HG02981 (cell line): ENCODE results near the gene SPDYE2B.
"Not testable (repeated sequence)": the region's sequence is repeated elsewhere in the genome, so short reads cannot be mapped to it uniquely, and the experiment has no call there.

ENCODE experiments used
- ATAC-seq: cut with Tn5 transposase; IDR thresholded peaks from one replicate; pipeline ENCODE4 v1.9.1; 2021; ENCODE audit warnings: mild to moderate bottlenecking, moderate library complexity; ENCODE audit not compliant: unreplicated experiment

SPDYE2B gene, protein sequence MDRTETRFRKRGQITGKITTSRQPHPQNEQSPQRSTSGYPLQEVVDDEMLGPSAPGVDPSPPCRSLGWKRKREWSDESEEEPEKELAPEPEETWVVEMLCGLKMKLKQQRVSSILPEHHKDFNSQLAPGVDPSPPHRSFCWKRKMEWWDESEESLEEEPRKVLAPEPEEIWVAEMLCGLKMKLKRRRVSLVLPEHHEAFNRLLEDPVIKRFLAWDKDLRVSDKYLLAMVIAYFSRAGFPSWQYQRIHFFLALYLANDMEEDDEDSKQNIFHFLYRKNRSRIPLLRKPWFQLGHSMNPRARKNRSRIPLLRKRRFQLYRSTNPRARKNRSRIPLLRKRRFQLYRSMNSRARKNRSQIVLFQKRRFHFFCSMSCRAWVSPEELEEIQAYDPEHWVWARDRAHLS

DNA sequence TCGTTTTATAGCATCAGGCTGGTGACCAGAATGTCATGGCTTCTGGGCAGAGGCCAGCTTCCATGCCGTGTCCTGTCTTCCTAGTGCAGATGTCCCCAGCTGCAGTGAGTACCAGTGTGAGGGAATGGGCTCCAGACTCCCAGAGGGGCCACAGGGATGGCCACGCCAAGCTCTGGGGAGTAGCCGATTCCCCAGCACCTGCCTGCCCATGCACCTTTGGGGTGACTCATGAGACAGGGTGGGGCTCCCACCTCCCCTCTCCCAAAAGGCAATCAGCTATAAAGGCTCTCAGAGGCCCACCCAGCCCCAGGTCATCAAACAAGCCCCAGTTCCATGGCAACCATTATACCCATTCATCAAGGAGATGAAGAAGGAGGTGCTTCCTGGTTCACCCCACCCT lies at the start of gene SPDYE2B:
Gene SPDYE2B (plus strand): TSS at position 396 of the 400 bp plus-strand sequence. CDS start 2,030 bp downstream, outside the sequence.
- not testable (repeated sequence) for ATAC-seq

DNA sequence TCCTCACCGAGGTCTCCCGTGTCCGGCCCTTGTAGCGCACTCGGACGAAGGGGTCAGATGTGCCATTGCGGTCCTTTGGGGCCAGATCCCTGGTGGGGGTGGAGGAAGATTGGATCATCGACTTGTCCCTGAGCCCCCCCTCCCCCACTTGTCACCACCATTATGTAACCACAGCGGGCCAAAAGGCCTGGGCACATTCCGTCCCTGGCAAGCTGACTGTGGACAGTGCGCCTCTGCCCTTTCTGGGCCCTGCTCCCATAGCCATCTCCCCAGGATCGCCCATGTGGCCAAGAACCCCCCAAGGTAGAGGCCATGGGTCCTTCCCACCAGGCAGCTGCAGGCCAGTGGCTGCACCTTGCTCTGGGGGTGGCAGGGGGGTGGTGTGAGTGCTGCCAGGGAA lies 47.8 kb upstream of the SPDYE2B start:
- not testable (repeated sequence) for ATAC-seq

DNA sequence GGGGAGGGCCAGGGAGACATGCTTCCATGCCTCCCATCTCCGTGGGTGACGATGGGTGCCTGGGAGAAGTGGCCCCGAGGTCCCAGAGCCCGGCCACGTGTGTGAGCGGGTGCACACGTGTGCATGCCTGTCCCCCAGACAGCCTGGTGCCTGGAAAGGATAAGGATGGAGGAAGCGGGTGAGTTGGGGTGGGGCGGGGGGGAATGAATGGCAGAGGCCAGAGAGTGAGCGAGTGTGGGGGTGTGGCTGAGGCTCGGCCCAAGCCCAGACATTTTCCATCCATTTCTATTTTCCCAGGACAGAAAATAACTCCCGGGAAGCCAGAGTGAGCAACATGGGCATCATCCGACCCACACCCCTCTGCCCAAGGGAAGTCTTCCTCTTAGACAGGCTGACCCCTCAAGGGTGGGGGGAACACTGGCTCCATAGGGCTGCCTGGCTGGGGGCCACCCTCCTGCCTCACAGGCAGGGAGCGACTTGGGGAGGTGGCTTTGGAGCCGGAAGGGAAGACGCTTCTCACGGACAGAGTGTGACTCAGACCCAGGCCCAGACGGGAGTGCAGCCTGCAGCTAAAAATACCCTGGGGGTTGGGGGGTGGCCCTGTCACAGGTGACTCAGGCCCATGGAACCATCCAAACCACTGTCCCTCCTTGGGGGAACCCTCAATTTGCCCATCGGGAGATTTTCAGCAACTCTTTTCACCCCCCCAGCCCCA lies 45.5 kb upstream of the SPDYE2B start:
- ATAC-seq, result not testable (repeated sequence)

DNA sequence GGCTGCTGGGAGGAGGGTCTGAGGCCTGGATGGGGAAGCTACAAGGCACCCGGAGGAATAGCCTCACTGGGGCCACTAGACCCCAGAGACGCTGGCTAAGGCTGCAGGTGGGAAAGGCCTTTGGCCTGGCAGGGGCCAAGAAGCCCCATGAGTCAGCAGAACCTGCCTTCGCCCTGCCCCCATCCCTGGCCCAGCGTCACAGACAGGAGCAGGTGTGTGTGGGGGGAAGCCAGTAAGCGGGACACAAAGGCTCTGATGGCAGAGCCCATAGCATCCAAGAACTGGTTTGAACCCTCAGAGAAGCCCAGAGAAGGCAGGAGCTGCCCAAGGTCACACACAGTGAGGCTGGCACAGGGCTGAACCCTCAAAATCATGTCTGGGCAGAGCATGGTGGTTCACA lies 43.3 kb upstream of the SPDYE2B start:
- ATAC-seq, result not testable (repeated sequence)

DNA sequence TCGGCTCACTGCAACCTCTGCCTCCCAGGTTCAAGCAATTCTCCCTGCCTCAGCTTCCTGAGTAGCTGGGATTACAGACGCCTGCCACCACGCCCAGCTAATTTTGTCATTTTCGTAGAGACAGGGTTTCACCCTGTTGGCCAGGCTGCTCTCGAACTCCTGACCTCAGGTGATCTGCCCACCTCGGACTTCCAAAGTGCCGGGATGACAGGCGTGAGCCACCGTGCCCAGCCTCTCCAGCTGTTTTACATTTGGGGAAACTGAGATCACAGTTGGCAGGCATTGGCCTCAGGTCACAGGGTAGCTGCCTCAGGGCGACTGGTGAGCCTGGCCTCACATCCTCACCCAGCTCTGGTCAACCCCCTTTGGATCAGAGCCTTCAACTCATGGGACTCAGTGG lies 40.4 kb upstream of the SPDYE2B start:
- not testable (repeated sequence) for ATAC-seq

DNA sequence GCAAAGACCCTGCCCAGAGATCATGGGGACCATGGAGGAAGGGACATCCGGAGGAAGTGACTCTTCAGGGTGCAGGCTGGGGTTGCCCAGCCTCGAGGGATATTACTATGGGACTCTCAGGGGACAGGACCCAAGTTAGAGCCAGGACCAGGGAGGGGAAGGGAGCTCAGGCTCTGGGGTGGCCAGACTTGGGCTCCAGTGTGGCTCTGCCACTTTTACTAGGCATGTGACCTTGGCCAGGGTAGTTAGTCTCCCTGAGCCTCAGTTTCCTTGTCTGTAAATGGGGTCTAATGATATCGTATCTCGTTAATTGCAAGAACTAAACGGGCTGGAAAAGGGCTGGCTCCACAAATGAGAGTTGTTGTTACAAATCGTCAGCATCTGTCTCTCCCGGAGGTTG lies 39.7 kb upstream of the SPDYE2B start:
- not testable (repeated sequence) for ATAC-seq

DNA sequence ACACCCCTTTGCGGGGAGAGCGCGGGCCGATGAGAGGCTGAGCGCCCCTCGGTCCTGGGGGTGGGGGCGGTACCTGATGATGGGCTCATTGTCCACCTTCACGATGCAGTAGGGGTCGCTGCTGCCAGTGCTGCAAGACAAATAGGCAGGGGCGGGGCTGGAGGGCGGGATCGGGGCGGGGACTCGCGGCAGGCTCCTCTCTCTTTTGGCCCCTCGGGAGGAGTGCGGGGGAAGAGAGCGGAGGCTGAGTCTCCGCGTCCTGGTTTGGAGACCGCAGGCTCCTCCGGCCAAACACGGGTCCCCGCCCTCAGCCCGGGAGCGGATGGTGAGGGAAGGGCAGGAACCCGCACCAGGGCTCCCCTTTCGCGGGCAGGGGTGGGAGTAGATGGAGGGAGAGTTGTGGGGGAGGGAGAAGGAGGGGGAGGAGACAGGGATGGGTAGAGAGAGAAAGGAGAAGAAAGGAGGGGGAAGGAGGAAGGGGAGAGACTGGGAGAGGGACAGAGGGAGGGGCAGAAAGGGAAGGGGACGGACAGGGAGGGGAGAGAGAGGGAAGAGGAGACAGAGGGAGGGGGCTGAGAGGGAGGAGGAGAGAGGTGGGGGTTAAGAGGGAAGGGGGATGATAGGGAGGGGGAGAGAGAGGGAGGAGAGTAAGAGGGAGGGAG lies 39.0 kb upstream of the SPDYE2B start:
- peak; percentile 37 for ATAC-seq

DNA sequence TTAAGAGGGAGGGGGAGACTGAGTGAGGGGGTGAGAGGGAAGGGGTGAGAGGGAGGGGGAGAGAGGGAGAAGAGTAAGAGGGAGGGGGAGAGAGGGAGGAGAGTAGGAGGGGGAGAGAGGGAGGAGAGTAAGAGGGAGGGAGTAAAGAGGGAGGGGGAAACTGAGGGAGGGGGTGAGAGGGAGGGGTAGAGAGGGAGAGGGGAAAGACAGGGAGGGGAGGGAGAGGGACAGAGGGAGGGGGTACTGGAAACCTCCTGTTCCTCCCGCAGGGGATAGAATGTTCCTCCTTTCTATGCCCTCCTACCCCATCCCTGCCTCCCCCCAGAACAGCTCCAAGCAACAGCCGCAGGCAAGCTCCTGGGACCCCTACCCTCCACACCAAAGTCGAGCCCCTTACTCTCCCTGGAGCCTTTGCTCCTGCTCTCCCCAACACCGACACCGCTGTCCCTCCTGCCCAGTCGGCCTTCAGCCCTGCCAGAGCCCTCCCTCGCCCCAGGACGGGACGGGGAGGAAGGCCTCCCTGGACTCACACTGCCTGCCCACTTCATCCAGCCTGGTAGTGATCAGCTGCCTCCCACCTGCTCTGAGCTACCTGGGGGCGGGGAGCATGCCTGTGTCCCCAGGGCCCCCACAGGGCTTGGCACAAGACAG lies 38.3 kb upstream of the SPDYE2B start:
- ATAC-seq, result not testable (repeated sequence)

DNA sequence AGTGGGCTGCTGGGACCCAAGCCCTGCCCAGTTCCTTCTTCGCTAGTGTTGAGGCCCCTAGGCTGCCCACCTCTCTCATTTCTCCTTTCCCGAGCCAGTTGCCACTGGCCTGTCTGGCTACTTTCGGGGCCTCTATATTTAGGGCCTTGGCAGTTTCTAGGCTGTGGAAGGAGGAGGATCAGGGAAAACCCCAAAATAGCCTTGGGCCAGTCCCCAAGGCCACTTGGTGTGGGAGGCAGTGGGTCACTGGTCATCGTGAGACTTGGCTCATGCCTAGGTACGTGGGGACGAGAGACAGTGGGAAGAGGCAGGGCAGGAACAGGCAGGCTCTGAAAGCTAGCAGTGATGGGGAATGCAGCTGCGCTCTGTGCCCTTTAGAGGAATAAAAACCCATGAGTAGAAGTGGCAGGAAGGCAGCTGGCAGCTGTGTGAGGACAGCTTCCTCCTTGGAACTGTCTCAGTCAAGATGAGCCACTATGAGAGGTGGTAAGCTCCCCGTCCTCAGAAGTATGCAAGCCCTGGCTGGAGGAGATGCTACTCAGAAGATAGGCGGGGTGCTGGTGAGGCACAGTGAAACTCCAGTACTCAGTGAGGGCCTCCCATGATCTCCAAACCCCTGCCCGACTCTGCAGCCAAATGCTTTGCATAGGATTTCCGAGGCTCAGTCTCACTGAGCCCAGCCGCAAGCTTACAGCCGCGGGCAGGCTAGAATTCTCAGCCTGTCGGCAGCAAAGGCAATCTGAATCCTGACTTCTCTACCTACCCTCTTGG lies 36.4 kb upstream of the SPDYE2B start:
- ATAC-seq, result peak; percentile 47

DNA sequence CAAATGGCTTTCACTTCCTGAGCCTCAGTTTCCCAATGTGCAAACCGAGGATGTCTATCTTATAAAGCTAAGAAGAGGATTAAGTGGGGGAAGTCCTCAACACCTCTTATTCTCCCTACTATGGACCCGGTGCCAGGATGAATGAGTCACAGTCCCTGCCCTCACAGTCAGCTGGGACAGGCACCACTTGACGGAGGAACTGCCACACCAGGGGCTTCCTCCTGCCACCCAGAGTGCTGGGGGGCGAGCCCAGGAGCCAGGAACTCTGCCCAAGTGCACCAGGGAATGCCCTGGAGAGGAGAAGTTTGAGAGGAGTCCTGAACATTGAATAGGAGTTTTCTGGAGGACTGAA lies 35.8 kb upstream of the SPDYE2B start:
- peak; percentile 11 for ATAC-seq

DNA sequence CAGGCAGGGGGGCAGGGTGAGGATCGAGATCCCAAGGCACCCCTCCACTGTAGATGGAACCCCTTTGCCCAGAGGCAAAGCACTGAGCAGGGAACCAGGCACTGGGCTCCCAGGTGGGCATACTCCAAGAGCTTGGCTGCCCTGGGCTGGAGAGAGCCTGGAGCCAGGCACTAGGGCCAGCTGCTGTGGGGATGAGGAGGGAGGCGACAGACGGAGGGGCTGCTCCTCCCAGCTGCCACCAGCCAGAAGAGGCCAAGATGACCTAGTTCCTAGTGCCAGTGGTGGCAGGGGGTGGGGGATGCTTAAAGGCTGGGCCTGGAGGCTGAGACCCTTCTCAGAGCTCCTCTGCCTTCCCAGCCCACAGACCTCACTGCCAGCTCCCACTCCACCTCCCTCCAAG lies 35.2 kb upstream of the SPDYE2B start:
- not testable (repeated sequence) for ATAC-seq

DNA sequence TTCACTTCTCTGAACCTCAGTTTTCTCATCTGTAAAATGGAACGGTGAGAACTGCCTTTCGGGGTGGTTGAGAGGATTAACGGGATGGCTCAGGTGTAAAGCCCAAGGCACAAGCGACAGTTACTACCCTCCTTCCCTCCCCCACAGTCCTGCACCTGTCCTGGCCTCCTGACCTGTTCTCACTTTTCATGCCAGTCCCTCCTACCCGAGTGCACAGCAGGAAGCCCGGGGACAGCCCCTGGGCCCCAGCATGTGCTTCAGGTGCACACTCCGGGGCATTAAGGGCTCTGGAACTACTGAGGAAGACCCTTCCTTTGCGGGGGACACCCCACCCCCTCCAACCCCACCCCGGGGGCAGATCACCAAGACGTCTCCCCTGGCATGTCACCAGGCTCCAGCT lies 34.2 kb upstream of the SPDYE2B start:
- not testable (repeated sequence) for ATAC-seq

DNA sequence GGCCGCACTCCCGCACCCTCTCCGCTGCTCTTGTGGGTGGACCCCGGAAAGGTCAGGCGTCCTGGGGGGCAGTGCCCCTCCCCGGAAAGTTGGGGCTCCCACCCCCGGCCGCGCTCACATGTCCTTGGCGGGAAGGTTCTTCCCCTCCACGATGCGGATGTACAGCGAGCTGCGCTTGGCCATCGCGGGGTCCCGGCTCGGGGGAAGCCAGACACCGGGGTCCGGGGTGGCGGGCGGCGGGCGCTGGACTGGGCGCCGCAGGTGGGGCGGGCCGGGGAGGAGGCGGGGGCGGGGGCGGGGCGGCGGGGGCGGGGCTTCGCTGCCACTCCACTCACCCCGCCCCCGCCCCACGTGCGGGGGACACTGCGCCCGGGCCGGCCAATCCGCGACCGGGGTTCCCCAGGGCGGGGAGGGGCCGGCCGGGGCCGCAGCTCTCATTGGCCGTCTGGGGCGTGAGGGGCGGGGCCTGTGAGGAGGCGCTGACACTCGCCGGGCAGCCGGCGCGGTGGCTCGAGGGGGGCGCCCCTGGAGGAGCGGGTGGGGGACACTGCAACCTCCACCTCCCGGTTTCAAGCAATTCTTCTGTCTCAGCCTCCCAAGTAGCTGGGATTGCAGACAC lies 33.5 kb upstream of the SPDYE2B start, which contains the start of gene RASA4:
Gene RASA4 (minus strand): TSS at position 250 of the 619 bp plus-strand sequence. CDS start 67 bp downstream, at position 183.
- peak; percentile 83 for ATAC-seq

DNA sequence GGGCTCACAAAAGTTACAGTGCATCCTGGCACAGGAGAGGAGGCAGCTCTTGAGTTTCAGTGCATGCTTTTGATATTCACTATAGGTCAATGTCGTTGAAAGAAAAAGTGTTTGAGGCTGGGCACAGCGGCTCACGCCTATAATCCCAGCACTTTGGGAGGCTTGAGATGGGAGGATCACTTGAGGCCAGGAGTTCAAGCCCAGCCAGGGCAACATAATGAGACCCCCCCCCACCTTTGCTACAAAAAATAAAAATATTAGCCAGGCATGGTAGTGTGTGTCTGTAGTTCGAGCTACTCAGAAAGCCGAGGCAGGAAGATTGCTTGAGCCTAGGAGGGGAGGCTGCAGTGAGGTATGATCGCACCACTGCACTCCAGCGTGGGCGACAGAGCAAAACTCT lies 32.0 kb upstream of the SPDYE2B start:
- ATAC-seq, result not testable (repeated sequence)

DNA sequence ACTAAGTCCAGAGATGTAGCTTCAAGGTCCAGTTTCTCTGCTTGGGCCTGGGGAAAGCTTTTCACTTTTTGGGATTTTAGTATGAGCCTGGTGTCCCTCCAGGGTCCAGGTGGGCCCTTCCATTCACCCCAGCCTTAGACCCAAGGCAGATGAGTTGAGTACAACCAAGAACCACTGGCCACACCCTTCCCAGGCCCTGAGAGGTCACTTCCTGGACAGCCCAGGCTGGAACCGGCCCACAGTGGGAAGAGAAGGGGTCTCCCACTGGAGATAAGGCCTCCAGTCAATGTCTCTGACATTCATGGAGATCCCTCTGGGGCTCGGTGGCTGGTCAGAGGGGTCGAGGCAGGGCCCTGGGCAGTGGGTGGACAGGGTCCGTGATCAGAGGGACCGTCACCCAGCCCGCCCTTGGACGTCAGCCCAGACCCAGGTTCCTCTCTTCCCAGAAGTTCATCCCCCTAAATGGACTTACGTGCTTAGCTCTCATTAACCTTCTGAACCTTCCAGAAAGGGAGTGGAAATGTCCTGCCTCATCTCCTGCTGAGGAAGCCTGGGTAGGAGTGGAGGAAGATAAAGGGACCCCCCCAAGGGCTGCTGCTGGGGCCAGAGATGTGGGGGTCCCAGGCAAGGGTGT lies 22.7 kb upstream of the SPDYE2B start:
- not testable (repeated sequence) for ATAC-seq

DNA sequence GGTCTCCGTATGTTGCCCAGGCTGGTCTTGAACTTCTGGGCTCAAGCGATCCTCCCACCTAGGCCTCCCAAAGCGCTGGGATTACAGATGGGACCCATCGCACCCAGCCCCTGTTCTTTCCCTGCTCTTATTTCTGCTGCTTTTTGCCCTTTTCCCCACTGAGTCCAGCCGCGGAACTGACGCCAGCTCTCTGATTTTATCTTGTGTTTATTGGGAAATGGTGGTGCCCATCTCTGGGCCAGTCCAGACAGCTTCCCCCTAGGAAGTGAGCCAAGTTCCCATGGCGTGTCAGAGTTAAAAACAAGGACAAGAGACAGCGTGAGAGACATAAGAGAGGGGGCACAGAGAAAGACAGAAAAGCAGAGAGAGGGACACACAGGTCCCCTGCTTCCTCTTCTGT lies 19.5 kb upstream of the SPDYE2B start:
- ATAC-seq, result not testable (repeated sequence)

DNA sequence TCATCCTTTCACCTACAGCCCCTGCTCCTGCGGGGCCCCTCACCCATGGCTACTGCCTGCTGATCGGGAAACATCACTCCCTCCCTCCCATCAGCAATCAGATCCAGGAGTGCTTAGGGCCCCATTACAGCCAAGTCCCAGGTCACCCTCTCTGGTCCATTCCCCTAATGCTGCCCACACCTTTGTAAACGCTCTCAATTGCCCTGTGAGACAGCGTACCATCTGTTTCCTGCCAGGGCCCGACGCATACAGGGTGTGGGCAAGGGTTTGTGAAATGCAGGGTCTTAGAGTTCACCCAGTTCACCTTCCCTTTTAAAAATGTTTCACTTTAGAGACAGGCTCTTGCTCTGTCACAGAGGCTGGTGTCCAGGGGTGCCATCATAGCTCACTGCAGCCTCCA lies 15.8 kb upstream of the SPDYE2B start:
- ATAC-seq, result not testable (repeated sequence)

DNA sequence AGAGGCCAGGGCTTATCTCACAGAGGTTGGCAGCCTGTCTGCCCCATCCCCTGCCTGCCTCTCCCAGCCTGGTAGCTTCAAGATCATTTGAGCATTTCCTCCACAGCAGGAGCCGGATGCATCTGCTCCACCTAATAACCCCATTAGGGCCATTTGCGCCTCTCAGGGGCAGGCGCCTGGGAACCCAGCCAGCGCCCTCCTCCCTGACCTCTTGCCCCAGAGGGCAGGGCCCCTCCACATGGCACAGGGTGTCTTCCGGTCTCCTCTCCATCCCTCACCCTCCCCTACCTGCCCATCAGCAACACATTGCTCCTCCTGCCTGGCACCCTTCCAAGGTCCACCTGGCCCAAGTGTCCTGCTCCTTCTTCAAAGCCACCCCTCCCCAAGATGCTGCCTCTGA lies 14.8 kb upstream of the SPDYE2B start:
- not testable (repeated sequence) for ATAC-seq

DNA sequence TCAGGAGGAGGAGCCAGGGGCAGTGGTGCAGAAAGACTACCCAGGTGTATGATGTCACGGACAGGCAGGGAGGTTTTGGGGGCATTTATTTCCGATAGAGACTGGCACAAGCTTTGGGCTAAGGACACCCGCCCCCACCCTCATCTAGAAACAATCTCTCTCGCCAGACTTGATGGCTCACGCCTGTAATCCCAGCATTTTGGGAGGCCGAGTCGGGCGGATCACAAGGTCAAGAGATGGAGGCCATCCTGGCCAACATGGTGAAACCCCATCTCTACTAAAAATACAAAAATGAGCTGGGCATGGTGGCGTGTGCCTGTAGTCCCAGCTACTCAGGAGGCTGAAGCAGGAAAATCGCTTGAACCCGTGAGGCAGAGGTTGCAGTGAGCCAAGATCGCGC lies 13.2 kb upstream of the SPDYE2B start:
- not testable (repeated sequence) for ATAC-seq
